Osteoblast (primary cell): ENCODE results near the gene CACNA2D3. TPM values are rescaled to one million over a fixed set of nuclear protein-coding genes. Genes with fewer than 3 reads are reported as not detected.
A peak's percentile ranks its signal among the peaks of the same experiment; 100 is the strongest.

Experiments
- DNase-seq: peaks from one replicate; pipeline ENCODE4 v3.0.0; 2011; ENCODE audit warnings: low spot score, mixed read lengths; ENCODE audit not compliant: insufficient read length; ENCODE audit errors: missing footprints
- H2AFZ ChIP-seq: 2 replicates; pipeline ENCODE4 v1.6.0; 2011; ENCODE audit warnings: mild to moderate bottlenecking, low read length
- H3K27ac ChIP-seq: 2 replicates; pipeline ENCODE4 v1.5.1; 2011; ENCODE audit warnings: mild to moderate bottlenecking, low read depth, low read length, moderate library complexity
- H3K27me3 ChIP-seq: 2 replicates; pipeline ENCODE4 v1.6.0; 2012; ENCODE audit warnings: mild to moderate bottlenecking, control low read depth, inconsistent platforms, low read length, moderate library complexity; ENCODE audit not compliant: insufficient read depth
- H3K36me3 ChIP-seq: 2 replicates; pipeline ENCODE4 v1.5.1; 2011; ENCODE audit warnings: mild to moderate bottlenecking, low read length, control low read depth, moderate library complexity; ENCODE audit not compliant: insufficient read depth
- H3K4me1 ChIP-seq: 2 replicates; pipeline ENCODE4 v1.5.1; 2011; ENCODE audit warnings: mild to moderate bottlenecking, low read length, control low read depth, moderate library complexity; ENCODE audit not compliant: insufficient read depth
- H3K4me2 ChIP-seq: 2 replicates; pipeline ENCODE4 v1.6.0; 2011; ENCODE audit warnings: mild to moderate bottlenecking, low read length; ENCODE audit not compliant: insufficient read depth
- H3K4me3 ChIP-seq: fragments of 200-600 bp; sonication (generic); 3 replicates; pipeline ENCODE4 v1.5.1; 2012; ENCODE audit warnings: mild to moderate bottlenecking, low read length, inconsistent platforms; ENCODE audit not compliant: insufficient read depth
- H3K79me2 ChIP-seq: 2 replicates; pipeline ENCODE4 v1.6.0; 2012; ENCODE audit warnings: mild to moderate bottlenecking, low read length, control low read depth, inconsistent platforms; ENCODE audit not compliant: insufficient read depth
- H3K9me3 ChIP-seq: 2 replicates; pipeline ENCODE4 v1.5.1; 2011; ENCODE audit warnings: low read depth, low read length, control low read depth
- H4K20me1 ChIP-seq: 2 replicates; pipeline ENCODE4 v1.6.0; 2012; ENCODE audit warnings: mild to moderate bottlenecking, low read length, control low read depth; ENCODE audit not compliant: insufficient read depth
- CTCF ChIP-seq: IDR thresholded peaks from 2 replicates; pipeline ENCODE4 v1.5.1; 2011; ENCODE audit warnings: mild to moderate bottlenecking, low read depth, low read length, moderate library complexity; ENCODE audit errors: extremely low read depth
- total RNA-seq: library from RNA; depleted of rRNA; stranded (reverse); fragments of >200 nt; gene quantifications from 2 replicates; pipeline ENCODE4 v1.2.3, GENCODE V29; 2012

CACNA2D3 gene
- total RNA-seq, 1 donor = 0.36 TPM

GRCh38 chr3:54940971-54941370 is 818.6 kb downstream of the CACNA2D3 start:
- no peaks in the 10 kb centered on the region for H3K79me2 ChIP-seq
- DNase-seq = no peak
- H2AFZ ChIP-seq = no peak overlapping the region
- no peaks in the 10 kb centered on the region for H3K27me3 ChIP-seq
- H3K9me3 ChIP-seq = no peaks in the 10 kb centered on the region
- H4K20me1 ChIP-seq = no peaks in the 10 kb centered on the region
- no peak for TF ChIP-seq CTCF
- no peak overlapping the region for H3K4me3 ChIP-seq
- H3K36me3 ChIP-seq = no peaks in the 10 kb centered on the region
- no peaks in the 10 kb centered on the region for H3K4me1 ChIP-seq
- H3K27ac ChIP-seq = no peak overlapping the region
- H3K4me2 ChIP-seq = no peak overlapping the region

- no peak for TF ChIP-seq CTCF
- no peaks in the 10 kb centered on the region for H3K79me2 ChIP-seq
- no peaks in the 10 kb centered on the region for H3K27me3 ChIP-seq
- no peak overlapping the region for H2AFZ ChIP-seq
- no peaks in the 10 kb centered on the region for H3K9me3 ChIP-seq
- DNase-seq = no peak
- no peaks in the 10 kb centered on the region for H3K36me3 ChIP-seq
- H4K20me1 ChIP-seq = no peaks in the 10 kb centered on the region
- H3K4me2 ChIP-seq = no peak overlapping the region
- H3K27ac ChIP-seq = no peak overlapping the region
- no peak overlapping the region for H3K4me3 ChIP-seq
- no peaks in the 10 kb centered on the region for H3K4me1 ChIP-seq
Measured at GRCh38 chr3:54941690-54942362, 819.5 kb downstream of the CACNA2D3 start.

GRCh38 chr3:54949491-54950044 is 827.2 kb downstream of the CACNA2D3 start:
- no peaks in the 10 kb centered on the region for H3K9me3 ChIP-seq
- peaks cover 29% of the 10 kb centered on the region for H3K4me1 ChIP-seq
- H3K79me2 ChIP-seq = no peaks in the 10 kb centered on the region
- no peak for TF ChIP-seq CTCF
- no peaks in the 10 kb centered on the region for H3K27me3 ChIP-seq
- H2AFZ ChIP-seq = no peak overlapping the region
- no peaks in the 10 kb centered on the region for H3K36me3 ChIP-seq
- DNase-seq = no peak
- H4K20me1 ChIP-seq = no peaks in the 10 kb centered on the region
- H3K27ac ChIP-seq = no peak overlapping the region
- H3K4me2 ChIP-seq = no peak overlapping the region
- H3K4me3 ChIP-seq = no peak overlapping the region

GRCh38 chr3:54950391-54951003 is 828.1 kb downstream of the CACNA2D3 start:
- Histone ChIP-seq H3K4me1 (peaks cover 30% of the 10 kb centered on the region), H3K27me3 (no peaks in the 10 kb centered on the region), H3K36me3 (no peaks in the 10 kb centered on the region), H3K4me2 (peak overlapping the region; percentile 27), H3K9me3 (no peaks in the 10 kb centered on the region), H3K27ac (no peak overlapping the region), H2AFZ (peak overlapping the region; percentile 53), H3K79me2 (no peaks in the 10 kb centered on the region), H3K4me3 (no peak overlapping the region), H4K20me1 (no peaks in the 10 kb centered on the region)
- no peak for DNase-seq
- no peak for TF ChIP-seq CTCF
